ENCODE data around the gene ARMC7.
"Not testable (repeated sequence)": the region's sequence is repeated elsewhere in the genome, so short reads cannot be mapped to it uniquely, and the experiment has no call there.

Gene ARMC7

GRCh38 chr17:75130059-75130631 is 20.4 kb downstream of the ARMC7 start:
- peaks cover 9% of the 10 kb centered on the region for H3K36me3 Mint-ChIP-seq (ENCODE audit: insufficient read depth)
- ATAC-seq (replicated peaks; ENCODE audit: extremely low read depth, poor library complexity, severe bottlenecking) (no peak), DNase-seq (ENCODE audit: low spot score in 2 of 2) (no peak)
- peaks cover 23% of the 10 kb centered on the region for H3K4me1 Mint-ChIP-seq
- H3K27me3 Mint-ChIP-seq, result no peaks in the 10 kb centered on the region
- peak overlapping the region; percentile 86 for H3K4me3 Mint-ChIP-seq
- peak overlapping the region; percentile 92 for H3K27ac Mint-ChIP-seq (ENCODE audit: low read depth)
- H3K9me3 Mint-ChIP-seq, result no peaks in the 10 kb centered on the region

DNA sequence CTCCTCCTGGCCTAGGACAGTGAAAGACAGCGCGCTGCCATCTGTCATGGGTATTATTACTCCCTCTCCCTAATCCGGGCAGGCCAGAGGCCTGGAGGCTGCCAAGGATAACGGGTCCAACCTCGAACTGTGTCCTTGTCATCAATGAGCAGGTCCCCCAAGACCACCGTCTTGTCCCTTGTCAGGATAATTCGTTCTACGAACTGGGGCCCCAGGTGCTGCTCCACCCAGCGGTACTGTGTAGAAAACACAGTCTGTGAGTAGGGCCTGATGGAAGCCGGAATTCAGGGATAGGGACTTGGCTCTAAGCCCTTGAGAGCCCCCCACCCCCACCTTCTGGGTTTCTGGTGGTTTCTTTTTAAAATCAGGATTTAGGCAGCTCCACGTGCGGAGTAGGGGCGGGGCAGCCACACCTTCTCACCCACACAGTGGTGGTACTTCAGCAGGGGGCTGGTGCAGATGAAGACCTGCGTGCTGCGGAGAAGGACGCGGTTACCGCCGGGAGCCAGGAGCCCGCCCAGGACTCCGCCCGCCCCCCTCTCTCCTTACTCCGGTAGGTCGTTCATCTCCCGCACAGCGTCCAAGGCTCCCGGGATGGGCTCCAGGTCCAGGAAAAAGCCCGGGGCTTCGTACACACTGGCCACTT is 21.0 kb downstream of the ARMC7 start:
- peaks cover 7% of the 10 kb centered on the region for H3K36me3 Mint-ChIP-seq (ENCODE audit: insufficient read depth)
- no peaks in the 10 kb centered on the region for H3K27me3 Mint-ChIP-seq
- peaks cover 19% of the 10 kb centered on the region for H3K4me1 Mint-ChIP-seq
- ATAC-seq (replicated peaks; ENCODE audit: extremely low read depth, poor library complexity, severe bottlenecking) (peak; percentile 60), DNase-seq (ENCODE audit: low spot score in 2 of 2) (no peak)
- peak overlapping the region; percentile 86 for H3K4me3 Mint-ChIP-seq
- H3K9me3 Mint-ChIP-seq, result no peaks in the 10 kb centered on the region
- peak overlapping the region; percentile 92 for H3K27ac Mint-ChIP-seq (ENCODE audit: low read depth)

- no peak for DNase-seq (ENCODE audit: low spot score in 2 of 2)
- peak; percentile 75 for ATAC-seq (replicated peaks; ENCODE audit: extremely low read depth, poor library complexity, severe bottlenecking)
- peak within 1 kb of the TSS; percentile 86 for H3K4me3 Mint-ChIP-seq
- peaks cover 8% of the 10 kb centered on the region for H3K36me3 Mint-ChIP-seq (ENCODE audit: insufficient read depth)
- H3K27me3 Mint-ChIP-seq, result no peaks in the 10 kb centered on the region
- peaks cover 15% of the 10 kb centered on the region for H3K4me1 Mint-ChIP-seq
- no peaks in the 10 kb centered on the region for H3K9me3 Mint-ChIP-seq
- peak within 1 kb of the TSS; percentile 92 for H3K27ac Mint-ChIP-seq (ENCODE audit: low read depth)
Measured at GRCh38 chr17:75131278-75132017, 21.7 kb downstream of the ARMC7 start, which contains the start of gene NT5C. TSS of gene NT5C (minus strand) at chr17:75131742. CDS start at chr17:75131707, 35 bp downstream.

GRCh38 chr17:75132018-75133000 is 22.5 kb downstream of the ARMC7 start:
- ATAC-seq (replicated peaks; ENCODE audit: extremely low read depth, poor library complexity, severe bottlenecking); DNase-seq (ENCODE audit: low spot score in 2 of 2); H3K9me3 Mint-ChIP-seq; H3K36me3 Mint-ChIP-seq (ENCODE audit: insufficient read depth); H3K27me3 Mint-ChIP-seq: not testable (repeated sequence)
- H3K4me1 Mint-ChIP-seq, result peaks cover 15% of the 10 kb centered on the region
- peak overlapping the region; percentile 86 for H3K4me3 Mint-ChIP-seq
- H3K27ac Mint-ChIP-seq (ENCODE audit: low read depth), result peak overlapping the region; percentile 49

- Mint-ChIP-seq H3K36me3 (ENCODE audit: insufficient read depth) (peaks cover 9% of the 10 kb centered on the region), H3K27me3 (no peaks in the 10 kb centered on the region), H3K4me1 (peaks cover 14% of the 10 kb centered on the region), H3K4me3 (no peak overlapping the region), H3K9me3 (no peaks in the 10 kb centered on the region), H3K27ac (ENCODE audit: low read depth) (no peak overlapping the region)
- ATAC-seq (replicated peaks; ENCODE audit: extremely low read depth, poor library complexity, severe bottlenecking) (no peak), DNase-seq (ENCODE audit: low spot score in 2 of 2) (no peak)
Measured at GRCh38 chr17:75133001-75133400, 23.2 kb downstream of the ARMC7 start.

DNA sequence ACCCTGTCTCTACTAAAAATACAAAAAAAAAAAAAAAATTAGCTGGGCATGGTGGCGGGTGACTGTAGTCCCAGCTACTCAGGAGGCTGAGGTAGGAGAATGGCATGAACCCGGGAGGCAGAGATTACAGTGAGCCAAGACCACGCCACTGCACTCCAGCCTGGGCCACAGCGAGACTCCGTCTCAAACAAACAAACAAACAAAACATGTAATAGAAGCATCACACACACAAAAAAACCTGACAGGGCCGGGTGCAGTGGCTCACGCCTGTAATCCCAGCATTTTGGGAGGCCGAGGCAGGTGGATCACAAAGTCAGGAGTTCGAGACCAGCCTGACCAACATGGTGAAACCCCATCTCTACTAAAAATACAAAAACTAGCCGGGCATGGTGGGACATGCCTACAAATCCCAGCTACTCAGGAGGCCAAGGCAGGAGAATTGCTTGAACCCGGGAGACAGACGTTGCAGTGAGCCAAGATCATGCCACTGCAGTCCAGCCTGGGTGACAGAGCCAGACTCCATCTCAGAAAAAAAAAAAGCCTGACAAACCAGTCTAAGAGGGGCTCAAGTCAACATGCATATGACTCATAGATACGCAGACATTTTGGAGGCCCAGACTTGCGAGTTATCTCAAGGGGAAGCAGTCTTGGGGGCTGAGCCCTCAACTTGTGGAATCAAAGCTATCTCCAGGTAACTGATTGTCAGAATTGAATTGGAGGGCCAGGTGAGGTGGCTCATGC is 24.0 kb downstream of the ARMC7 start:
- H3K4me1 Mint-ChIP-seq; DNase-seq (ENCODE audit: low spot score in 2 of 2); H3K27ac Mint-ChIP-seq (ENCODE audit: low read depth); H3K36me3 Mint-ChIP-seq (ENCODE audit: insufficient read depth); H3K4me3 Mint-ChIP-seq; ATAC-seq (replicated peaks; ENCODE audit: extremely low read depth, poor library complexity, severe bottlenecking); H3K27me3 Mint-ChIP-seq; H3K9me3 Mint-ChIP-seq: not testable (repeated sequence)

GRCh38 chr17:75135452-75135851 is 25.7 kb downstream of the ARMC7 start:
- Mint-ChIP-seq H3K9me3 (no peaks in the 10 kb centered on the region), H3K4me1 (peaks cover 10% of the 10 kb centered on the region), H3K27ac (ENCODE audit: low read depth) (no peak overlapping the region), H3K4me3 (no peak overlapping the region), H3K27me3 (no peaks in the 10 kb centered on the region), H3K36me3 (ENCODE audit: insufficient read depth) (peaks cover 6% of the 10 kb centered on the region)
- no peak for DNase-seq (ENCODE audit: low spot score in 2 of 2)
- ATAC-seq (replicated peaks; ENCODE audit: extremely low read depth, poor library complexity, severe bottlenecking), result no peak

DNA sequence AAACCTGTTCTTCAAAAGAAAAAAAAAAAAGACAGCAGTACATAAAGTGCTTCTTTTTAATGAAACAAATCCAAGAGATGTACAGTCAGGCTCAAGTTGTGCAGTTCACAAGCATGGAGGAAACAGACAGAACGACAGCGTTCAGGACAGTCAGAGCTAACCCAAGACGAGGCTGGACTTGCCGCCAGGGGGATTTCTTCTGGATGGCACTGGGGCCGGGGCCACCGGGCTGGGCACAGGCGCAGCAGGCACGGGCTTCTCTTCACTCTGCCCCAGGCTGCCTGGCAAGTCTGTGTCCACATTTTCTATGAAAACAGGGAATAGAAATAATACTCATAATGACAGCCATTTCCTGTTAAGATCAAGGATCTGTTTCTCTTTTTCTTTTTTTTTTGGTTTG is 26.2 kb downstream of the ARMC7 start:
- no peak for DNase-seq (ENCODE audit: low spot score in 2 of 2)
- Mint-ChIP-seq H3K27ac (ENCODE audit: low read depth) (peak overlapping the region; percentile 10), H3K27me3 (no peaks in the 10 kb centered on the region), H3K9me3 (no peaks in the 10 kb centered on the region), H3K4me3 (no peak overlapping the region), H3K4me1 (peaks cover 10% of the 10 kb centered on the region), H3K36me3 (ENCODE audit: insufficient read depth) (peaks cover 5% of the 10 kb centered on the region)
- no peak for ATAC-seq (replicated peaks; ENCODE audit: extremely low read depth, poor library complexity, severe bottlenecking)

DNA sequence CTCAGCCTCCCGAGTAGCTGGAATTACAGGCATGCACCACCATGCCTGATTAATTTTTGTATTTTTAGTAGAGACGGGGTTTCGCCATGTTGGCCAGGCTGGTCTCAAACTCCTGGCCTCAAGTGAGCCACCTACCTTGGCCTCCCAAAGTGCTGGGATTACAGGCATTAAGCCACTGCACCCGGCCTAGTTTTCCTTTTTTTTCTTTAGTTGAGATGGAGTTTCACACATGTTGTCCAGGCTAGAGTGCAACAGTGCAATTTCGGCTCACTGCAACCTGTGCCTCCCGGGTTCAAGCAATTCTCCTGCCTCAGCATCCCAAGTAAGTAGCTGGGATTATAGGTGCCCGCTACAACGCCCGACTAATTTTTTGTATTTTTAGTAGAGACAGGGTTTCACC is 28.0 kb downstream of the ARMC7 start:
- not testable (repeated sequence) for DNase-seq (ENCODE audit: low spot score in 2 of 2); H3K9me3 Mint-ChIP-seq; H3K27ac Mint-ChIP-seq (ENCODE audit: low read depth); H3K36me3 Mint-ChIP-seq (ENCODE audit: insufficient read depth); H3K27me3 Mint-ChIP-seq; H3K4me3 Mint-ChIP-seq; ATAC-seq (replicated peaks; ENCODE audit: extremely low read depth, poor library complexity, severe bottlenecking)
- H3K4me1 Mint-ChIP-seq, result peaks cover 17% of the 10 kb centered on the region

- no peaks in the 10 kb centered on the region for H3K27me3 Mint-ChIP-seq
- peak overlapping the region; percentile 32 for H3K27ac Mint-ChIP-seq (ENCODE audit: low read depth)
- peaks cover 5% of the 10 kb centered on the region for H3K36me3 Mint-ChIP-seq (ENCODE audit: insufficient read depth)
- H3K4me1 Mint-ChIP-seq, result peaks cover 17% of the 10 kb centered on the region
- no peak for DNase-seq (ENCODE audit: low spot score in 2 of 2)
- no peak overlapping the region for H3K4me3 Mint-ChIP-seq
- H3K9me3 Mint-ChIP-seq, result no peaks in the 10 kb centered on the region
- no peak for ATAC-seq (replicated peaks; ENCODE audit: extremely low read depth, poor library complexity, severe bottlenecking)
Measured at GRCh38 chr17:75138519-75138918, 28.8 kb downstream of the ARMC7 start.

- Mint-ChIP-seq H3K4me1 (peaks cover 17% of the 10 kb centered on the region), H3K4me3 (no peak overlapping the region), H3K9me3 (no peaks in the 10 kb centered on the region), H3K27me3 (no peaks in the 10 kb centered on the region), H3K27ac (ENCODE audit: low read depth) (no peak overlapping the region), H3K36me3 (ENCODE audit: insufficient read depth) (peaks cover 22% of the 10 kb centered on the region)
- ATAC-seq (replicated peaks; ENCODE audit: extremely low read depth, poor library complexity, severe bottlenecking) (no peak), DNase-seq (ENCODE audit: low spot score in 2 of 2) (no peak)
Measured at GRCh38 chr17:75142236-75142971, 32.6 kb downstream of the ARMC7 start.

Data from central memory CD8-positive, alpha-beta T cell (primary cell).